Measurements from ENCODE around the gene RFX5. TPM values are rescaled to one million over a fixed set of nuclear protein-coding genes. Genes with fewer than 3 reads are reported as not detected.

Gene RFX5
- polyA plus RNA-seq, 3 donors = 39.3 to 66.3 (median 43.5) TPM

GRCh38 chr1:151370211-151370911 lies 23.3 kb upstream of the RFX5 start:
- Histone ChIP-seq H4K20me1 (ENCODE audit: insufficient read depth, low read length) (no peaks in the 10 kb centered on the region), H3K9me3 (replicated peaks in 1 of 2; ENCODE audit: control insufficient read depth in 1 of 2, insufficient read depth in 1 of 2, low read length in 2 of 2) (no peaks in the 10 kb centered on the region), H3K27ac (ENCODE audit: low read depth in 1 of 2, low read length in 2 of 2) (peak overlapping the region; percentile 20 to 51), H3K79me2 (ENCODE audit: insufficient read depth, low read length) (no peaks in the 10 kb centered on the region), H3K4me2 (replicated peaks; ENCODE audit: extremely low read depth, low read length, poor library complexity, severe bottlenecking) (no peak overlapping the region), H3K9ac (ENCODE audit: insufficient read depth, low read length, poor library complexity, severe bottlenecking) (peak overlapping the region; percentile 8), H3K36me3 (replicated peaks in 1 of 2; ENCODE audit: control insufficient read depth in 1 of 2, insufficient read depth in 2 of 2, low read length in 2 of 2) (no peaks in the 10 kb centered on the region), H3K27me3 (ENCODE audit: control insufficient read depth in 2 of 2, insufficient read depth in 2 of 2, low read length in 2 of 2) (no peaks in the 10 kb centered on the region), H3K4me1 (ENCODE audit: control insufficient read depth in 1 of 2, insufficient read depth in 2 of 2, low read length in 2 of 2) (peaks cover 22 to 39% of the 10 kb centered on the region in 2 donors), H2AFZ (ENCODE audit: insufficient read depth, low read depth, low read length, poor library complexity, severe bottlenecking) (peak overlapping the region; percentile 50), H3K4me3 (replicated peaks in 1 of 3; ENCODE audit: low read depth in 2 of 3, low read length in 3 of 3) (no peak overlapping the region)
- no peak overlapping the region for H3K4me3 Mint-ChIP-seq
- peak in 2 of 3 donors; percentile 12 to 23 for DNase-seq
- no peak overlapping the region for H3K27ac Mint-ChIP-seq
- H3K27me3 Mint-ChIP-seq (ENCODE audit: low read depth in 3 of 3) = peaks cover 0 to 3% (median 2%) of the 10 kb centered on the region in 3 donors
- H3K9me3 Mint-ChIP-seq = peaks cover 0 to 2% (median 0%) of the 10 kb centered on the region in 7 donors
- H3K36me3 Mint-ChIP-seq = no peaks in the 10 kb centered on the region
- no peak for TF ChIP-seq CTCF (IDR thresholded peaks at IDR 0.05)
- H3K4me1 Mint-ChIP-seq = peaks cover 30% of the 10 kb centered on the region
- WGBS (ENCODE audit: insufficient coverage) = 57% methylated on average over 3 of the region's 6 CpGs
- intact Hi-C loops (cut with micrococcal nuclease) = no loop called here

GRCh38 chr1:151369621-151370048 lies 22.6 kb upstream of the RFX5 start:
- H3K79me2 ChIP-seq (ENCODE audit: insufficient read depth, low read length) = no peaks in the 10 kb centered on the region
- Mint-ChIP-seq H3K36me3 (no peaks in the 10 kb centered on the region), H3K9me3 (peaks cover 0 to 2% (median 0%) of the 10 kb centered on the region in 7 donors), H3K27ac (no peak overlapping the region), H3K4me1 (peaks cover 30% of the 10 kb centered on the region), H3K4me3 (no peak overlapping the region), H3K27me3 (ENCODE audit: low read depth in 3 of 3) (peaks cover 0 to 3% (median 3%) of the 10 kb centered on the region in 3 donors)
- 98% methylated on average over 11 of the region's 15 CpGs for WGBS (ENCODE audit: insufficient coverage)
- no peaks in the 10 kb centered on the region for H3K9me3 ChIP-seq (replicated peaks in 1 of 2; ENCODE audit: control insufficient read depth in 1 of 2, insufficient read depth in 1 of 2, low read length in 2 of 2)
- peak overlapping the region in 1 of 2 donors; percentile 51 for H3K27ac ChIP-seq (ENCODE audit: low read depth in 1 of 2, low read length in 2 of 2)
- H4K20me1 ChIP-seq (ENCODE audit: insufficient read depth, low read length) = no peaks in the 10 kb centered on the region
- no peak for TF ChIP-seq CTCF (IDR thresholded peaks at IDR 0.05)
- H2AFZ ChIP-seq (ENCODE audit: insufficient read depth, low read depth, low read length, poor library complexity, severe bottlenecking) = peak overlapping the region; percentile 50
- H3K4me1 ChIP-seq (ENCODE audit: control insufficient read depth in 1 of 2, insufficient read depth in 2 of 2, low read length in 2 of 2) = peaks cover 22 to 39% of the 10 kb centered on the region in 2 donors
- H3K27me3 ChIP-seq (ENCODE audit: control insufficient read depth in 2 of 2, insufficient read depth in 2 of 2, low read length in 2 of 2) = no peaks in the 10 kb centered on the region
- no peaks in the 10 kb centered on the region for H3K36me3 ChIP-seq (replicated peaks in 1 of 2; ENCODE audit: control insufficient read depth in 1 of 2, insufficient read depth in 2 of 2, low read length in 2 of 2)
- no peak overlapping the region for H3K4me3 ChIP-seq (replicated peaks in 1 of 3; ENCODE audit: low read depth in 2 of 3, low read length in 3 of 3)
- DNase-seq = no peak
- no peak overlapping the region for H3K4me2 ChIP-seq (replicated peaks; ENCODE audit: extremely low read depth, low read length, poor library complexity, severe bottlenecking)
- intact Hi-C loops (cut with micrococcal nuclease) = no loop called here
- peak overlapping the region; percentile 8 for H3K9ac ChIP-seq (ENCODE audit: insufficient read depth, low read length, poor library complexity, severe bottlenecking)

Measured in CD14-positive monocyte (primary cell).